Calu3 (cell line): ENCODE data around the gene TRIO. TPM values are rescaled to one million over a fixed set of nuclear protein-coding genes. Genes with fewer than 3 reads are reported as not detected.

ENCODE experiments used
- BruUV-seq: library from RNA; stranded (reverse); fragments of 400-500 nt; replicated peaks from 2 replicates; lab custom pipeline; 2021; lab: Mats Ljungman, UMichigan
- CTCF ChIA-PET: fragments of 300-600 bp; sonication (Branson Sonifier 250); formaldehyde crosslinking; loops from one replicate; lab custom pipeline; 2022; ENCODE audit warnings: antibody characterized with exemption; lab: Charles Lee
- DNase-seq: peaks from one replicate; pipeline ENCODE4 v3.0.0; 2022
- H3K27ac Mint-ChIP-seq: one replicate; pipeline ENCODE4 v1.8.0; 2022; ENCODE audit warnings: mixed read lengths; ENCODE audit not compliant: unreplicated experiment
- H3K27me3 Mint-ChIP-seq: one replicate; pipeline ENCODE4 v1.8.0; 2022; ENCODE audit warnings: mixed read lengths; ENCODE audit not compliant: unreplicated experiment
- H3K36me3 Mint-ChIP-seq: one replicate; pipeline ENCODE4 v1.8.0; 2022; ENCODE audit warnings: mild to moderate bottlenecking, moderate library complexity, mixed read lengths; ENCODE audit not compliant: insufficient read depth, unreplicated experiment
- H3K4me1 Mint-ChIP-seq: one replicate; pipeline ENCODE4 v1.8.0; 2022; ENCODE audit warnings: mild to moderate bottlenecking, low read depth, mixed read lengths; ENCODE audit not compliant: unreplicated experiment
- H3K4me3 Mint-ChIP-seq: one replicate; pipeline ENCODE4 v1.8.0; 2022; ENCODE audit warnings: mild to moderate bottlenecking, low read depth, moderate library complexity, mixed read lengths; ENCODE audit not compliant: unreplicated experiment
- H3K9me3 Mint-ChIP-seq: one replicate; pipeline ENCODE4 v1.8.0; 2022; ENCODE audit warnings: low read depth, mixed read lengths; ENCODE audit not compliant: unreplicated experiment
- intact Hi-C: fragments of 100-400 bp; cut with micrococcal nuclease; formaldehyde crosslinking; loops from one replicate; pipeline ENCODE4 v1.10.0; 2022; ENCODE audit not compliant: unreplicated experiment
- total RNA-seq: library from RNA; stranded (reverse); gene quantifications from 2 replicates; pipeline ENCODE4 v1.2.3, GENCODE V29; 2022
- TF ChIP-seq, protein P1 (sequence below): fragments of 200-600 bp; IDR thresholded peaks from one replicate; pipeline ENCODE4 v1.8.0; 2022; ENCODE audit warnings: antibody characterized with exemption; ENCODE audit not compliant: unreplicated experiment

Gene TRIO
- total RNA-seq, 1 experiment from 2014 or later, result 183 TPM

DNA sequence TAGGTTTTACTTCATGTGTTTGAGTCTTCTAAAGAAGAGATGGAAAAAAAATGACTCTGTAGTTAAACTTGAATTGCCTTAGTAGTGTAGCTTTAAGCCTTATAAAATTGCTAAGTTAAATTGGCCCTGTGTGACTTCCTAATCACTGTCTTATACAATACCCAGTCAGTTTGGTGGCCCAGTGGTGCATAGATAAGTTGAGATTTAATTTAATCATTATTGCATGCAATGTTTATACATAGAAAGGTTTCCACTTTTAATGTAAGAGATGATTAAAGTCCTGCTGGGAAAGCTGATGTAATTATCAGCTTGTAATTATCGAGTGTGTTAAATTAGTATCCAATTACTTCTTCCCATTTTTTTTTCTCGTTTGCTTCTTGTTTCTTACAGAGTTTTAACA, 187.1 kb downstream of the TRIO start:
- CTCF ChIA-PET, result no interaction called here
- intact Hi-C loops, result no loop called here
- DNase-seq, result no peak
- TF ChIP-seq, protein P1, sequence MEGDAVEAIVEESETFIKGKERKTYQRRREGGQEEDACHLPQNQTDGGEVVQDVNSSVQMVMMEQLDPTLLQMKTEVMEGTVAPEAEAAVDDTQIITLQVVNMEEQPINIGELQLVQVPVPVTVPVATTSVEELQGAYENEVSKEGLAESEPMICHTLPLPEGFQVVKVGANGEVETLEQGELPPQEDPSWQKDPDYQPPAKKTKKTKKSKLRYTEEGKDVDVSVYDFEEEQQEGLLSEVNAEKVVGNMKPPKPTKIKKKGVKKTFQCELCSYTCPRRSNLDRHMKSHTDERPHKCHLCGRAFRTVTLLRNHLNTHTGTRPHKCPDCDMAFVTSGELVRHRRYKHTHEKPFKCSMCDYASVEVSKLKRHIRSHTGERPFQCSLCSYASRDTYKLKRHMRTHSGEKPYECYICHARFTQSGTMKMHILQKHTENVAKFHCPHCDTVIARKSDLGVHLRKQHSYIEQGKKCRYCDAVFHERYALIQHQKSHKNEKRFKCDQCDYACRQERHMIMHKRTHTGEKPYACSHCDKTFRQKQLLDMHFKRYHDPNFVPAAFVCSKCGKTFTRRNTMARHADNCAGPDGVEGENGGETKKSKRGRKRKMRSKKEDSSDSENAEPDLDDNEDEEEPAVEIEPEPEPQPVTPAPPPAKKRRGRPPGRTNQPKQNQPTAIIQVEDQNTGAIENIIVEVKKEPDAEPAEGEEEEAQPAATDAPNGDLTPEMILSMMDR, result no peak
- no peak overlapping the region for H3K4me3 Mint-ChIP-seq
- BruUV-seq, result no TSS peak
- no peak overlapping the region for H3K27ac Mint-ChIP-seq
- H3K9me3 Mint-ChIP-seq, result no peaks in the 10 kb centered on the region
- no peaks in the 10 kb centered on the region for H3K4me1 Mint-ChIP-seq
- peaks cover 10% of the 10 kb centered on the region for H3K36me3 Mint-ChIP-seq
- H3K27me3 Mint-ChIP-seq, result no peaks in the 10 kb centered on the region

GRCh38 chr5:14330729-14331385, 187.7 kb downstream of the TRIO start:
- Mint-ChIP-seq H3K4me3 (no peak overlapping the region), H3K4me1 (no peaks in the 10 kb centered on the region), H3K27me3 (no peaks in the 10 kb centered on the region), H3K36me3 (peaks cover 10% of the 10 kb centered on the region), H3K27ac (no peak overlapping the region), H3K9me3 (no peaks in the 10 kb centered on the region)
- intact Hi-C loops, result no loop called here
- TF ChIP-seq, protein P1, result no peak
- CTCF ChIA-PET, result no interaction called here
- no TSS peak for BruUV-seq
- no peak for DNase-seq

DNA sequence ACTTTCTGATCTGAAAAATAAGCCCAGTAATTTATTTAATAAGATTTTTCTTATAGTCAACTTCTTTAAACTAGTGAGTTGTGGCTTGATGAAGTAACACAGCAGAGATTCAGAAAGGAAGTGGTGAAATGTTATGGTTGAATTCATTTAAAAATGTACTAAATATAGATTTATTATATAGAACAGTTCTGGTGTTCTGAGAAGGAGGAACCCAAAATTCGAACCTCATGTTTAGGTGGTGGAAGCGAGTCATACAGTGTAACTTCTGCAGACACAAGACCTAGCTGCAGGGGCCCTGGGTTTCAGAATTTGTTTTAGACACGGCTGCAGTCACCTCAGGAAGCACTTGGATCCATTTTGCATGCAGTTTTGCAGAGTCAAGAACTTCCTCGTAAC, 188.2 kb downstream of the TRIO start:
- DNase-seq, result no peak
- peaks cover 10% of the 10 kb centered on the region for H3K36me3 Mint-ChIP-seq
- H3K9me3 Mint-ChIP-seq, result no peaks in the 10 kb centered on the region
- H3K4me3 Mint-ChIP-seq, result no peak overlapping the region
- intact Hi-C loops, result no loop called here
- H3K4me1 Mint-ChIP-seq, result no peaks in the 10 kb centered on the region
- BruUV-seq, result no TSS peak
- TF ChIP-seq, protein P1, result no peak
- H3K27ac Mint-ChIP-seq, result no peak overlapping the region
- CTCF ChIA-PET, result no interaction called here
- no peaks in the 10 kb centered on the region for H3K27me3 Mint-ChIP-seq

- TF ChIP-seq, protein P1, result no peak
- H3K4me1 Mint-ChIP-seq, result no peaks in the 10 kb centered on the region
- no TSS peak for BruUV-seq
- intact Hi-C loops, result no loop called here
- H3K36me3 Mint-ChIP-seq, result peaks cover 10% of the 10 kb centered on the region
- DNase-seq, result no peak
- no peaks in the 10 kb centered on the region for H3K9me3 Mint-ChIP-seq
- H3K27ac Mint-ChIP-seq, result no peak overlapping the region
- CTCF ChIA-PET, result no interaction called here
- no peak overlapping the region for H3K4me3 Mint-ChIP-seq
- H3K27me3 Mint-ChIP-seq, result no peaks in the 10 kb centered on the region
These were observed 189.0 kb downstream of the TRIO start for GRCh38 chr5:14332038-14332631.
